Small intestine (tissue), 7 donors: ENCODE data around the gene CRMP1. TPM values are rescaled to one million over a fixed set of nuclear protein-coding genes. Genes with fewer than 3 reads are reported as not detected.

Experiments used
- DNase-seq, 2 donors: peaks; one replicate each; pipeline versions ENCODE4 v3.0.0 to v3.0.0-alpha.2; 2013
- FAIRE-seq: peaks from 2 replicates; lab custom pipeline; 2012; peaks lifted over from hg19 to GRCh38; lab: Jason Lieb, UNC
- H3K27ac ChIP-seq, 3 donors: one replicate each; pipeline ENCODE4 v1.5.1; 2013; ENCODE audit warnings: low read length in 2 of 3, mild to moderate bottlenecking in 2 of 3, control low read depth in 1 of 3, inconsistent platforms in 1 of 3, low read depth in 1 of 3, moderate library complexity in 1 of 3
- H3K27me3 ChIP-seq, 3 donors: one replicate each; pipeline ENCODE4 v1.6.1; 2013; ENCODE audit warnings: low read length in 3 of 3, inconsistent platforms in 1 of 3; ENCODE audit not compliant: control insufficient read depth in 3 of 3, insufficient read depth in 3 of 3
- H3K36me3 ChIP-seq, 3 donors: one replicate each; pipeline ENCODE4 v1.6.1; 2013; ENCODE audit warnings: low read length in 3 of 3, inconsistent platforms in 1 of 3, low read depth in 1 of 3, mild to moderate bottlenecking in 1 of 3, moderate library complexity in 1 of 3; ENCODE audit not compliant: control insufficient read depth in 3 of 3, insufficient read depth in 2 of 3
- H3K4me1 ChIP-seq, 3 donors: one replicate each; pipeline ENCODE4 v1.6.1; 2013; ENCODE audit warnings: low read length in 2 of 3, inconsistent platforms in 1 of 3, low read depth in 1 of 3, mild to moderate bottlenecking in 1 of 3, moderate library complexity in 1 of 3; ENCODE audit not compliant: control insufficient read depth in 3 of 3, insufficient read depth in 2 of 3
- H3K4me3 ChIP-seq, 3 donors: one replicate each; pipeline ENCODE4 v1.5.1; 2013; ENCODE audit warnings: low read length in 3 of 3, control low read depth in 1 of 3, inconsistent platforms in 1 of 3, low read depth in 1 of 3, mild to moderate bottlenecking in 1 of 3, moderate library complexity in 1 of 3
- H3K9me3 ChIP-seq, 2 donors: one replicate each; pipeline ENCODE4 v1.6.1; 2013; ENCODE audit warnings: low read depth in 1 of 2, low read length in 1 of 2; ENCODE audit not compliant: control insufficient read depth in 2 of 2, insufficient read depth in 1 of 2
- WGBS, 3 donors: extraction: QIAGEN DNeasy Blood & Tissue Kit; methylation state at CpG; one replicate each; pipeline ENCODE4 v1.1.7; 2013; 5-methylcytosine and 5-hydroxymethylcytosine counted together
- polyA plus RNA-seq, 4 donors: library from polyadenylated mRNA; stranded (reverse) in 3 of 4; unstranded in 1 of 4; fragments of 200-250 nt in 3 of 4; fragments of 120-200 nt in 1 of 4; gene quantifications; one replicate each; pipeline versions ENCODE4 v1.2.1 to v1.2.3, GENCODE V29; 2013
- donor health status: healthy with polysubstance abuse.
- donor health status: control.
- donor health status: control.
- donor health status: Bipolar disorder and iron deficiency.
- donor health status: healthy.

Gene CRMP1
- polyA plus RNA-seq, 4 donors = 0.22 to 9.1 (median 3.9) TPM

DNA sequence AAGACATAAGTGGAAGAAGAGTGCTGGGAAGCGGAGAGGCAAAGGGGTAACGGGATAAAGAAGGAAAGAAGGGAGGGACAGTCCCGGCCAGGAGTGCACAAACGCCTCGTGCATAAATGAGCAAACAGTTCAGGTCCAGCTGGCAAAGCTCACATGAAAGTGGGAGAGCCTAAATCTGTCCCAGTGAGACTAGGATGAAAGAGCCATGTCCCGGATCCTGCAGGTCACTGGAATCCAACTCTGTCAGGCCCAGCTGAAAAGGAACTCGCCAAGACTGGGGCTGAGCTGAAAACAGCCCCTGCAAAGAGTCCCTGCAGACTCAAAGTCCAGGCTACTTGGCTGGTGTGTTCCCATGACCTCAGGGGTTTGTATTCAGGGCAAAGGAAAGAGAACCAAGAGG lies 38.0 kb upstream of the CRMP1 start:
- Histone ChIP-seq H3K36me3 (no peaks in the 10 kb centered on the region), H3K4me1 (no peaks in the 10 kb centered on the region), H3K9me3 (no peaks in the 10 kb centered on the region), H3K27ac (no peak overlapping the region), H3K4me3 (no peak overlapping the region), H3K27me3 (peaks cover 0 to 6% (median 0%) of the 10 kb centered on the region in 3 donors)
- DNase-seq (no peak), FAIRE-seq (no peak)
- 37 to 72% (median 51%) methylated on average over 7 of the region's 7 CpGs for WGBS, 3 donors

DNA sequence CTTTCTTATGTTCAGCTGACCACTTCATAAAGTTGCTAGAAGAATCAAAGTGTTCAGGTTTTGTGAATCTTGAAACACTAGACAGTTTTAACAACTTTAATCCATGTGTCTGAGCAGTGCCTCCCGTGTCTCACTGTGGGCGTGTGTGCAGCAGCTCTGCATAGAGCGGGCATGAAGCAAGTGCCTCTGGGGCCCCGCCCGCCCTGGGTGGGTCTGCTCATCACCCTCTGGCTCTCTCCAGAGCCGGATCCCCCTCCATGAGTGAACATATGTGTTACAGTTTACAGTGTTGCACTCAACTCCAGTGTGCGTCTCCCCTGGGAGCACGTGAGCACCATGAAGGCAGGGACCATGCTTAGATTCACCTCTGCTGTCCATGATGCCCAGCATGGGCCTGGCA lies 37.6 kb upstream of the CRMP1 start:
- Histone ChIP-seq H3K27me3 (peaks cover 0 to 6% (median 0%) of the 10 kb centered on the region in 3 donors), H3K4me3 (no peak overlapping the region), H3K36me3 (no peaks in the 10 kb centered on the region), H3K4me1 (no peaks in the 10 kb centered on the region), H3K27ac (no peak overlapping the region), H3K9me3 (no peaks in the 10 kb centered on the region)
- 73 to 83% (median 74%) methylated on average over 8 of the region's 8 CpGs for WGBS, 3 donors
- FAIRE-seq (no peak), DNase-seq (no peak)

DNA sequence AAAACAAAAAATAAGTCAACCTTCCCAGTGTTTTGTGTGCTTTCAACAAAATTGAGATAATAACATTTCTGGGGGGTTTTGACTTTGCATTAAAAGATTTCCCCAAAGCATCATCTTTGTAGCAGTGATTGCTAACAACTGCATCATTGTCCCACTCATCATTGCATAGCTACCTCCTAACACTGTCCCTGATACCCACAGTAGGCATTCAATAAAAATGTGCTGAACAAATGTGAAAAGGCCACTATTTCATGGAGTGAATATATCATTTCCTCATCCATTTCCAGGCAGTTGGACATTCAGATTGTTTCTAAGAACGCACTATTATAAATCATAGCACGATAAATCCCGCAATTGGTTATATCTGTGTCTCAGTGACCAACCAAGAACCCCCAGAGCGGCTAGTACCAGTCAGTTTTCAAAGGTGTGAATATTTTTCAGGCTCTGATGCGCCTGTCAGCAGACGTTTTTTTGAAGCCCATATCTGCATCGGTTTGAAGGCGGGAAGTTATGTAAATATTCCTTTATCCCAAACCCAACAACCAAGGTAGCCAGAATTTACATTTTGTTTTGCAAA lies 36.0 kb upstream of the CRMP1 start:
- Histone ChIP-seq H3K4me1 (no peaks in the 10 kb centered on the region), H3K9me3 (no peaks in the 10 kb centered on the region), H3K27ac (no peak overlapping the region), H3K36me3 (no peaks in the 10 kb centered on the region), H3K4me3 (no peak overlapping the region), H3K27me3 (peaks cover 0 to 6% (median 0%) of the 10 kb centered on the region in 3 donors)
- WGBS, 3 donors = 58 to 63% (median 61%) methylated on average over 8 of the region's 8 CpGs
- no peak for FAIRE-seq
- DNase-seq = no peak

DNA sequence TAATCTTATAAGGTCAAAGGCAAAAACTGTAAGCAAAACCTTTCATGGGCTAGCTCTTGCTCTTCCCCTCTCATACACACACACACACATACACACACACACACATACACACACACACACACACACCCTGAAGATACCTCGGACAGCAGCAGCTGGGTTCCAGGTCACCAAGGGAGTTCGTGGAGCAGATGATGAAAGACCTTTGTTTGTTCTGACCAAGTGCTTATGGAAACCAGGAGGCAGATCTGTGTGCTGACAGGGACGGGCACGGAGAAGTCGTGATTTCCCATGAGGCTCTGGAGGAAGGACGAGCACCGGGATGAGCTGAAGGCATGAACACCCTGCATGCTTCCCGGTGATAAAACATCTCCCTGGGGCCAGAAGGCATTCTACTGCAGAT lies 35.4 kb upstream of the CRMP1 start:
- H3K4me1 ChIP-seq = no peaks in the 10 kb centered on the region
- no peak for DNase-seq
- H3K4me3 ChIP-seq = no peak overlapping the region
- no peak overlapping the region for H3K27ac ChIP-seq
- no peaks in the 10 kb centered on the region for H3K36me3 ChIP-seq
- 57 to 65% (median 63%) methylated on average over 8 of the region's 8 CpGs for WGBS, 3 donors
- FAIRE-seq = no peak
- no peaks in the 10 kb centered on the region for H3K9me3 ChIP-seq
- H3K27me3 ChIP-seq = peaks cover 0 to 1% (median 0%) of the 10 kb centered on the region in 3 donors

DNA sequence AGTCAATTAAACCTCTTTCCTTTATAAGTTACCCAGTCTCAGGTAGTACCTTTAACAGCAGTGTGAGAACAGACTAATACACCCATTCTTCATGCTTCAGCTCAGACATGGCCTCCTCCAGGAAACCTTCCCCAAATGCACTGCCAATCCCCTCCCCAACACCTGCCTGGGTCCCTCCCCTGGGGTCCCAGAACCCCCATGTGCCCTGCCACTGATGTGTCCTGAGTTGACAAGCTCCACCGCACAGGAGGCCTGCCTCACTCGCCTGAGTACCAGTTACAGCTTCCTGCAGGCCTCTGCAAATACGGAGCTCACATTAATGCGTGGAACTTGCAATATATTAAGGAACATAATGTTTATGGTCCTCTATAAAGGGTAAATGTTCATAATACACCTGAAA lies 34.9 kb upstream of the CRMP1 start:
- WGBS, 3 donors = 60 to 82% (median 74%) methylated on average over 4 of the region's 4 CpGs
- Histone ChIP-seq H3K27me3 (no peaks in the 10 kb centered on the region), H3K9me3 (no peaks in the 10 kb centered on the region), H3K27ac (no peak overlapping the region), H3K4me3 (no peak overlapping the region), H3K36me3 (no peaks in the 10 kb centered on the region), H3K4me1 (no peaks in the 10 kb centered on the region)
- FAIRE-seq = no peak
- no peak for DNase-seq

DNA sequence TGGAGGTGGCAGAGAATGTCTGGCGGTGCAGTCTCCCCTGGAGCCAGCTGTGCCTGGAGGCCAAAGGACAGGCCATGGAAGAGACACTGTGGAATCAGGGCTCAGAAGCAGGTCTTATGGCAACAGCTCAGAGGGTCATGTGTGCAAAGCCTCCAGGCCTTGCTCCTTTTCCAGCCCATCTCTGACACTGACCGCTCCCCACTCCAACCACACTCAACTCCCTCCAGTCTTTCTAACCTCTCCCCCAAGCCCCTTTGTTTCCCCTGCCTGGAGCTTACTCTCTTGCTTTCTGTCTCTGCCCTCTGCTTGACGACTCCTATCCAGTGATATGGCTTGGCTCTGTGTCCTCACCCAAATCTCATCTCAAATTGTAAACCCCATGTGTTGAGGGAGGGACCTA lies 34.2 kb upstream of the CRMP1 start:
- DNase-seq (no peak), FAIRE-seq (no peak)
- H3K27ac ChIP-seq = no peak overlapping the region
- H3K36me3 ChIP-seq = no peaks in the 10 kb centered on the region
- 69 to 85% (median 76%) methylated on average over 3 of the region's 3 CpGs for WGBS, 3 donors
- no peak overlapping the region for H3K4me3 ChIP-seq
- no peaks in the 10 kb centered on the region for H3K27me3 ChIP-seq
- H3K9me3 ChIP-seq = no peaks in the 10 kb centered on the region
- H3K4me1 ChIP-seq = no peaks in the 10 kb centered on the region

DNA sequence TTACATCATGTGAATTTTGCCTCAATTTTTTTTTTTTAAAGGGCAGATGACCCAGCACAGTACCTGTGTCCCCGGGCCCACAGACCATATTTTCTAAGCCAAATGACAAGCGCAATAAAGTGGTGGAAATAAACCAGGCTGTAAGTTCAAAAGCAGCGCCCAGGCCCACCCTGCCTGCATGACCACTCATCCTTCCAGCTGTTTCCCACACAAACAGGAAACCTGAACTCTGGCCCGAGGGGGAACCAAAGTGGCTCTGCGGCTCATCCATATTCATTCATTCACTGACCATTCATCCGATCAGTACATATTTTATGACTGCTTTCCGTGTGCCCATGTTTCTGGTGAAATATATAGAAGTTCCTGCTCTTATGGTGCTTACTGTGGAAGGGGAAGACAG lies 33.7 kb upstream of the CRMP1 start:
- no peaks in the 10 kb centered on the region for H3K27me3 ChIP-seq

DNA sequence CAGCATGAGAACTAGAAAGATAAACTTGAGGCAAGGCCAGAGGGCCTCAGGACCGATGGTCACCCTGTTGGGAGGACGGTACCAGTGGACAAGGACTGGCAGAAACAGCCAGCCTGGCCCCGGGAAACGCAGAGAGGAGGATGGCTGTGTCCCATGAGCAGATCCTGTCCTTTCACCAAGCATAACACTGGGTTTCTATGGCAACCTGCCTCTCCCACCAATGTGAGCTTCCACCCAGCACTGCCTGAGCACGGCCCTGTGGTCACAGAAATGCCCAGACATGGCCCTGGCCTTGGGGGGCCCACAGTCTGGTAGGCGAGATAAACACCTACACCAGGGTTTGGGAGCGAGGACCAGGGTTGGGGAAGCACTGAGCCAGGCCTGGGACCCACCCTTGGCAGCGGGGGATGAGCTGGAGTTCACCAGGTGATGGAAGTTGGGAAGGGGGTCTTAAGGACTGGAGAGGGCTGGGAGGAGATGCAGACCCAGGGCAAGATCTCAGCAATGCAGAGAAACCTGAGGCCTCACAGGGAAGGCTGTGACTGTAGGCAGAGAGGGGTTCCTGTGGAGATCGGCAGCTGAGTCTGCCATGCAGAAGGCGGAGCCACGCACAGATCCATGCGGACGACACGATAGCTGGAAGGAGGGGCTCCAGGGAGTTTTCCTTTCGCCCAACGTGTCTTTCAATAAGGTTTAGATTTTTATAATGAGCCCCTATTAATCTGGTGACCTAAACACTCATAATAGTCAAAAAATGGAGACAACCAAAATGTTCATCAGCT lies 32.7 kb upstream of the CRMP1 start:
- Histone ChIP-seq H3K9me3 (no peaks in the 10 kb centered on the region), H3K36me3 (no peaks in the 10 kb centered on the region), H3K4me3 (no peak overlapping the region), H3K27ac (no peak overlapping the region), H3K27me3 (peaks cover 0 to 2% (median 0%) of the 10 kb centered on the region in 3 donors), H3K4me1 (no peaks in the 10 kb centered on the region)
- WGBS, 3 donors = 62 to 76% (median 70%) methylated on average over 16 of the region's 16 CpGs
- FAIRE-seq (no peak), DNase-seq (no peak)

More for the DNA sequence above, 33.7 kb upstream of the CRMP1 start:
- Histone ChIP-seq H3K4me1 (no peaks in the 10 kb centered on the region), H3K4me3 (no peak overlapping the region), H3K36me3 (no peaks in the 10 kb centered on the region), H3K27ac (no peak overlapping the region), H3K9me3 (no peaks in the 10 kb centered on the region)
- whole genome bisulfite sequencing, 3 donors = 59 to 78% (median 66%) methylated on average over 7 of the region's 7 CpGs
- FAIRE-seq (no peak), DNase-seq (no peak)
